Peyer's patch (tissue), 4 donors: ENCODE measurements around the gene RBL1.

Experiments used
- POLR2A ChIP-seq, 2 donors: fragments of 450-650 bp; IDR thresholded peaks; one replicate each; pipeline ENCODE4 v1.5.1; 2017; ENCODE audit warnings: antibody characterized with exemption in 2 of 2, mild to moderate bottlenecking in 2 of 2, moderate library complexity in 2 of 2
- TF ChIP-seq, protein P1 (sequence below), 6 experiments: fragments of 450-650 bp in 4 of 6; fragments of 200-600 bp in 2 of 6; sonication (generic) in 1 of 6; IDR thresholded peaks; one replicate each; pipeline ENCODE4 v1.5.1; 2017 to 2019; ENCODE audit warnings: antibody characterized with exemption in 6 of 6, mild to moderate bottlenecking in 3 of 6, moderate library complexity in 1 of 6

DNA sequence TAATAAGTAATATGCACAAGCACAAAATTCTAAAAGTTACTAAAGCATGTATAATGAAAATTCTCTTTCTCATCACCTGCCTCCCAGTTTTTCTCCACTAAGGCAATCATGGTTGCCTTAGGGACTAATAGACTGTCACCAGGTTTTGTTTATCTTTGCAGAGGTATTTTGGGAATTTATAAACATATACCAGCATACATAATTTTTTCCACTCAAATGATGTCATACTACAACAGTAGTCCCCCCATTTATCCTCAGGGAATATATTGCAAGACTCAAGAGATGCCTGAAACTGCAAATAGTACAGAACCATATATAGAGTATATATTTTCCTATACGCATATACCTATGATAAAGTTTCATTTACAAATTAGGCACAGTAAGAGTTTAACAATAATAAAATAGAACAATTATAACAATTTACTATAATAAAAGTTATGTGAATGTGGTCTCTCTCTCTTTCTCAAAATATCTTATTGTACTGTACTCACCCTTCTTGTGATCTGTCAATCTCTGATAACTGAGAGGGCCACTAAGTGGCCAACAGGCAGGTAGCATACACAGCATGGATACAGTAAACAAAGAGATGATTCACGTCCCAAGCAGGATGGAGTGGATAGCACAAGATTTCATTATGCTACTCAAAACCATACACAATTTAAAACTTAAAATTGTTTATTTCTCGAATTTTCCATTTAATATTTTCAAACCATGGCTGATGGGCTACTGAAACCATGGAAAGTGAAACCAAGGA lies 19.7 kb downstream of the RBL1 start:
- no peak for TF ChIP-seq POLR2A (IDR thresholded peaks at IDR 0.05)
- TF ChIP-seq, protein P1, sequence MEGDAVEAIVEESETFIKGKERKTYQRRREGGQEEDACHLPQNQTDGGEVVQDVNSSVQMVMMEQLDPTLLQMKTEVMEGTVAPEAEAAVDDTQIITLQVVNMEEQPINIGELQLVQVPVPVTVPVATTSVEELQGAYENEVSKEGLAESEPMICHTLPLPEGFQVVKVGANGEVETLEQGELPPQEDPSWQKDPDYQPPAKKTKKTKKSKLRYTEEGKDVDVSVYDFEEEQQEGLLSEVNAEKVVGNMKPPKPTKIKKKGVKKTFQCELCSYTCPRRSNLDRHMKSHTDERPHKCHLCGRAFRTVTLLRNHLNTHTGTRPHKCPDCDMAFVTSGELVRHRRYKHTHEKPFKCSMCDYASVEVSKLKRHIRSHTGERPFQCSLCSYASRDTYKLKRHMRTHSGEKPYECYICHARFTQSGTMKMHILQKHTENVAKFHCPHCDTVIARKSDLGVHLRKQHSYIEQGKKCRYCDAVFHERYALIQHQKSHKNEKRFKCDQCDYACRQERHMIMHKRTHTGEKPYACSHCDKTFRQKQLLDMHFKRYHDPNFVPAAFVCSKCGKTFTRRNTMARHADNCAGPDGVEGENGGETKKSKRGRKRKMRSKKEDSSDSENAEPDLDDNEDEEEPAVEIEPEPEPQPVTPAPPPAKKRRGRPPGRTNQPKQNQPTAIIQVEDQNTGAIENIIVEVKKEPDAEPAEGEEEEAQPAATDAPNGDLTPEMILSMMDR (IDR thresholded peaks at IDR 0.05) = no peak
